ENCODE data around the gene LRP1-AS. TPM values are rescaled to one million over a fixed set of nuclear protein-coding genes. Genes with fewer than 3 reads are reported as not detected.

LRP1-AS gene
- total and polyA plus RNA-seq, 4 donors: not detected

- DNase-seq: no peak
- no peak for ATAC-seq (ENCODE audit: insufficient read depth, low FRiP score)
- TF ChIP-seq CTCF (IDR thresholded peaks at IDR 0.05; ENCODE audit: control extremely low read depth, extremely low read depth): no peak
- Histone ChIP-seq H3K27ac (ENCODE audit: low read depth in 1 of 2, low read length in 1 of 2) (no peak overlapping the region), H3K9me3 (ENCODE audit: control insufficient read depth in 4 of 4, insufficient read depth in 3 of 4, low read length in 3 of 4) (no peaks in the 10 kb centered on the region), H3K27me3 (ENCODE audit: control insufficient read depth in 3 of 3, insufficient read depth in 3 of 3, low read length in 2 of 3) (no peaks in the 10 kb centered on the region), H3K9ac (ENCODE audit: insufficient read depth in 1 of 2, low read length in 2 of 2) (no peak overlapping the region), H3K36me3 (ENCODE audit: control insufficient read depth in 4 of 4, insufficient read depth in 4 of 4, low read length in 4 of 4) (peaks cover 0 to 55% (median 38%) of the 10 kb centered on the region in 4 donors), H3K4me1 (ENCODE audit: control insufficient read depth in 5 of 5, insufficient read depth in 5 of 5, low read length in 5 of 5) (peaks cover 2 to 36% (median 20%) of the 10 kb centered on the region in 5 donors), H3K4me3 (no peak overlapping the region)
- 69 to 72% methylated on average over 6 of the region's 6 CpGs for whole genome bisulfite sequencing, 2 donors
These were observed 7.4 kb downstream of the LRP1-AS start for GRCh38 chr12:57139796-57140649.

GRCh38 chr12:57138526-57139272, 8.7 kb downstream of the LRP1-AS start:
- Histone ChIP-seq H3K4me3 (no peak overlapping the region), H3K36me3 (ENCODE audit: control insufficient read depth in 4 of 4, insufficient read depth in 4 of 4, low read length in 4 of 4) (peaks cover 0 to 44% (median 33%) of the 10 kb centered on the region in 4 donors), H3K27me3 (ENCODE audit: control insufficient read depth in 3 of 3, insufficient read depth in 3 of 3, low read length in 2 of 3) (no peaks in the 10 kb centered on the region), H3K4me1 (ENCODE audit: control insufficient read depth in 5 of 5, insufficient read depth in 5 of 5, low read length in 5 of 5) (peaks cover 3 to 48% (median 25%) of the 10 kb centered on the region in 5 donors), H3K27ac (ENCODE audit: low read depth in 1 of 2, low read length in 1 of 2) (peak overlapping the region in 1 of 2 donors; percentile 28), H3K9ac (ENCODE audit: insufficient read depth in 1 of 2, low read length in 2 of 2) (no peak overlapping the region), H3K9me3 (ENCODE audit: control insufficient read depth in 4 of 4, insufficient read depth in 3 of 4, low read length in 3 of 4) (no peaks in the 10 kb centered on the region)
- DNase-seq: no peak
- 72% methylated on average over 13 of the region's 13 CpGs for WGBS, 2 donors
- peak; percentile 39 for ATAC-seq (ENCODE audit: insufficient read depth, low FRiP score)
- no peak for TF ChIP-seq CTCF (IDR thresholded peaks at IDR 0.05; ENCODE audit: control extremely low read depth, extremely low read depth)

GRCh38 chr12:57135527-57136326, 11.7 kb downstream of the LRP1-AS start:
- TF ChIP-seq CTCF (IDR thresholded peaks at IDR 0.05; ENCODE audit: control extremely low read depth, extremely low read depth): no peak
- Histone ChIP-seq H3K27ac (ENCODE audit: low read depth in 1 of 2, low read length in 1 of 2) (peak overlapping the region; percentile 15 to 21), H3K9ac (ENCODE audit: insufficient read depth in 1 of 2, low read length in 2 of 2) (peak overlapping the region in 1 of 2 donors; percentile 72), H3K4me3 (no peak overlapping the region), H3K36me3 (ENCODE audit: control insufficient read depth in 4 of 4, insufficient read depth in 4 of 4, low read length in 4 of 4) (peaks cover 0 to 25% (median 17%) of the 10 kb centered on the region in 4 donors), H3K4me1 (ENCODE audit: control insufficient read depth in 5 of 5, insufficient read depth in 5 of 5, low read length in 5 of 5) (peaks cover 9 to 77% (median 52%) of the 10 kb centered on the region in 5 donors), H3K9me3 (ENCODE audit: control insufficient read depth in 4 of 4, insufficient read depth in 3 of 4, low read length in 3 of 4) (no peaks in the 10 kb centered on the region), H3K27me3 (ENCODE audit: control insufficient read depth in 3 of 3, insufficient read depth in 3 of 3, low read length in 2 of 3) (no peaks in the 10 kb centered on the region)
- WGBS, 2 donors: 68 to 69% methylated on average over 17 to 18 of the region's 18 CpGs
- ATAC-seq (ENCODE audit: insufficient read depth, low FRiP score) (no peak), DNase-seq (peak; percentile 93 to 97 (median 96))
